Keratinocyte (primary cell): ENCODE data around the gene TMEM238. TPM values are rescaled to one million over a fixed set of nuclear protein-coding genes. Genes with fewer than 3 reads are reported as not detected.
A peak's percentile ranks its signal among the peaks of the same experiment; 100 is the strongest.
"Not testable (repeated sequence)": the region's sequence is repeated elsewhere in the genome, so short reads cannot be mapped to it uniquely, and the experiment has no call there.

Experiments used
- DNase-seq: peaks from one replicate; pipeline ENCODE4 v3.0.0-alpha.2; 2011; ENCODE audit warnings: low read depth, missing footprints, low spot score
- FAIRE-seq: peaks from 2 replicates; lab custom pipeline; 2011; peaks lifted over from hg19 to GRCh38; lab: Jason Lieb, UNC
- H2AFZ ChIP-seq: 2 replicates; pipeline ENCODE4 v1.6.0; 2012; ENCODE audit warnings: low read length, control low read depth, inconsistent platforms; ENCODE audit not compliant: control insufficient read depth
- H3K27ac ChIP-seq: 2 replicates; pipeline ENCODE4 v1.5.1; 2011; ENCODE audit warnings: low read length; ENCODE audit not compliant: control insufficient read depth, insufficient read depth
- H3K27me3 ChIP-seq: 3 replicates; pipeline ENCODE4 v1.6.0; 2011; ENCODE audit warnings: low read length; ENCODE audit not compliant: control insufficient read depth, insufficient read depth; ENCODE audit errors: extremely low read depth
- H3K36me3 ChIP-seq, 2 experiments: 2 replicates in 1 of 2; 3 replicates in 1 of 2; pipeline ENCODE4 v1.5.1; 2011; ENCODE audit warnings: low read length in 2 of 2, mild to moderate bottlenecking in 1 of 2; ENCODE audit not compliant: control insufficient read depth in 2 of 2, insufficient read depth in 2 of 2; ENCODE audit errors: extremely low read depth in 1 of 2
- H3K4me1 ChIP-seq: 3 replicates; pipeline ENCODE4 v1.5.1; 2011; ENCODE audit warnings: low read length; ENCODE audit not compliant: control insufficient read depth, insufficient read depth; ENCODE audit errors: extremely low read depth
- H3K4me2 ChIP-seq: 3 replicates; pipeline ENCODE4 v1.6.0; 2011; ENCODE audit warnings: low read depth, low read length; ENCODE audit not compliant: control insufficient read depth, insufficient read depth; ENCODE audit errors: extremely low read depth
- H3K4me3 ChIP-seq, 3 experiments: fragments of 200-600 bp in 1 of 3; sonication (generic) in 1 of 3; 2 replicates in 2 of 3; 3 replicates in 1 of 3; pipeline ENCODE4 v1.5.1; 2011 to 2016; ENCODE audit warnings: low read length in 3 of 3, mild to moderate bottlenecking in 3 of 3, control low read depth in 2 of 3, inconsistent platforms in 1 of 3, low read depth in 1 of 3, mixed read lengths in 1 of 3, mixed run types in 1 of 3, moderate library complexity in 1 of 3; ENCODE audit not compliant: control insufficient read depth in 2 of 3, insufficient read depth in 2 of 3; ENCODE audit errors: extremely low read depth in 1 of 3
- H3K79me2 ChIP-seq: 2 replicates; pipeline ENCODE4 v1.6.0; 2012; ENCODE audit warnings: low read length; ENCODE audit not compliant: control insufficient read depth, insufficient read depth
- H3K9ac ChIP-seq: 3 replicates; pipeline ENCODE4 v1.6.0; 2011; ENCODE audit warnings: low read length; ENCODE audit not compliant: control insufficient read depth, insufficient read depth; ENCODE audit errors: extremely low read depth
- H3K9me1 ChIP-seq: 3 replicates; pipeline ENCODE4 v1.6.0; 2011; ENCODE audit warnings: low read length; ENCODE audit not compliant: control insufficient read depth, insufficient read depth; ENCODE audit errors: extremely low read depth
- H3K9me3 ChIP-seq: 2 replicates; pipeline ENCODE4 v1.5.1; 2012; ENCODE audit warnings: low read depth, low read length; ENCODE audit not compliant: control insufficient read depth
- H4K20me1 ChIP-seq: 3 replicates; pipeline ENCODE4 v1.6.0; 2011; ENCODE audit warnings: low read length; ENCODE audit not compliant: control insufficient read depth, insufficient read depth; ENCODE audit errors: extremely low read depth
- EZH2 ChIP-seq: IDR thresholded peaks from one replicate; pipeline ENCODE4 v1.6.1; 2012; ENCODE audit warnings: inconsistent platforms, mild to moderate bottlenecking, low read length, moderate library complexity
- dilution Hi-C: fragments of 300-500 bp; cut with MboI; formaldehyde crosslinking; loops from one replicate; pipeline ENCODE4 v1.7.0; 2020; ENCODE audit warnings: low sequenced_read_pairs; ENCODE audit not compliant: extremely low pct_ligation_motif_present
- polyA plus RNA-seq, 5 experiments: library from polyadenylated mRNA; depleted of rRNA in 3 of 5; stranded (reverse) in 3 of 5; stranded (forward) in 1 of 5; unstranded in 1 of 5; fragments of >200 nt; gene quantifications; 1 replicate in 1 of 5; 2 replicates in 3 of 5; 3 replicates in 1 of 5; pipeline versions ENCODE4 v1.2.1 to v1.2.3, GENCODE V29; 2011 to 2012; ENCODE audit warnings: missing spikeins in 2 of 5, low read depth in 1 of 5, low replicate concordance in 1 of 5
- TF ChIP-seq, protein P1 (sequence below), 3 experiments: IDR thresholded peaks in 1 of 3; conservative IDR thresholded peaks in 1 of 3; optimal IDR thresholded peaks in 1 of 3; 2 replicates in 2 of 3; 3 replicates in 1 of 3; pipeline versions ENCODE3 to v1.5.1; 2011; ENCODE audit warnings: low read length in 3 of 3, mild to moderate bottlenecking in 3 of 3, moderate library complexity in 2 of 3, control low read depth in 1 of 3, inconsistent platforms in 1 of 3; ENCODE audit not compliant: insufficient read depth in 2 of 3; ENCODE audit errors: extremely low read depth in 1 of 3

Gene TMEM238
- polyA plus RNA-seq, 1 donor (not counting 4 experiments of a cell fraction or from before 2014, with no cell fraction given), result 0.24 TPM

DNA sequence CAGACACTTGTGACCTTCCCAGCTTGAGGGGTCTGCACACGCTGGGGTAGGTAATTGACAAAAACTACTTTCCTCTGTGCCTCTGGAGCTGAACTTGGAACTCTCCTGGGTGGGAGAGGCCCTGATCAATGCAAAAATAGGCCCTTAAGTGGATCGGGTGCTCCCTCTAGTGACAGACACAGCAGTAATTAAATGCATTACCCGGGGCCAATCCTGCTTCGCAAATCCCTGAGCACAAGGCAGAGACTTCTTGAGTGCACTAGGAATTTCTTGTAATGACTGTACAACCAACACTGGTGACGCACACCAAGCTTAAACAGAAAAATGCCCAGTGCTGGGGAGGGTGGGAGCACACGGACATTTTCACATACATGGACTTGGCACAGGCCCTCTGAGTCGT, 34.1 kb upstream of the TMEM238 start:
- H3K4me3 ChIP-seq, result no peak overlapping the region
- H3K4me2 ChIP-seq, result no peak overlapping the region
- H3K9me3 ChIP-seq, result no peaks in the 10 kb centered on the region
- dilution Hi-C loops, result no loop called here
- no peaks in the 10 kb centered on the region for H3K36me3 ChIP-seq
- H3K9ac ChIP-seq, result no peak overlapping the region
- no peaks in the 10 kb centered on the region for H3K4me1 ChIP-seq
- H3K9me1 ChIP-seq, result no peaks in the 10 kb centered on the region
- peaks cover 3% of the 10 kb centered on the region for H3K27me3 ChIP-seq
- FAIRE-seq (peak; percentile 80), DNase-seq (no peak)
- no peaks in the 10 kb centered on the region for H4K20me1 ChIP-seq
- no peaks in the 10 kb centered on the region for H3K79me2 ChIP-seq
- H2AFZ ChIP-seq, result no peak overlapping the region
- no peak overlapping the region for H3K27ac ChIP-seq
- TF ChIP-seq EZH2, result no peak
- TF ChIP-seq, protein P1, sequence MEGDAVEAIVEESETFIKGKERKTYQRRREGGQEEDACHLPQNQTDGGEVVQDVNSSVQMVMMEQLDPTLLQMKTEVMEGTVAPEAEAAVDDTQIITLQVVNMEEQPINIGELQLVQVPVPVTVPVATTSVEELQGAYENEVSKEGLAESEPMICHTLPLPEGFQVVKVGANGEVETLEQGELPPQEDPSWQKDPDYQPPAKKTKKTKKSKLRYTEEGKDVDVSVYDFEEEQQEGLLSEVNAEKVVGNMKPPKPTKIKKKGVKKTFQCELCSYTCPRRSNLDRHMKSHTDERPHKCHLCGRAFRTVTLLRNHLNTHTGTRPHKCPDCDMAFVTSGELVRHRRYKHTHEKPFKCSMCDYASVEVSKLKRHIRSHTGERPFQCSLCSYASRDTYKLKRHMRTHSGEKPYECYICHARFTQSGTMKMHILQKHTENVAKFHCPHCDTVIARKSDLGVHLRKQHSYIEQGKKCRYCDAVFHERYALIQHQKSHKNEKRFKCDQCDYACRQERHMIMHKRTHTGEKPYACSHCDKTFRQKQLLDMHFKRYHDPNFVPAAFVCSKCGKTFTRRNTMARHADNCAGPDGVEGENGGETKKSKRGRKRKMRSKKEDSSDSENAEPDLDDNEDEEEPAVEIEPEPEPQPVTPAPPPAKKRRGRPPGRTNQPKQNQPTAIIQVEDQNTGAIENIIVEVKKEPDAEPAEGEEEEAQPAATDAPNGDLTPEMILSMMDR (optimal IDR thresholded peaks at IDR 0.05 in 1 of 3, IDR thresholded peaks at IDR 0.05 in 1 of 3, conservative IDR thresholded peaks at IDR 0.05 in 1 of 3; ENCODE audit: extremely low read depth in 1 of 3, insufficient read depth in 2 of 3, low read length in 3 of 3), result peak; percentile 66 to 89 (median 79)

DNA sequence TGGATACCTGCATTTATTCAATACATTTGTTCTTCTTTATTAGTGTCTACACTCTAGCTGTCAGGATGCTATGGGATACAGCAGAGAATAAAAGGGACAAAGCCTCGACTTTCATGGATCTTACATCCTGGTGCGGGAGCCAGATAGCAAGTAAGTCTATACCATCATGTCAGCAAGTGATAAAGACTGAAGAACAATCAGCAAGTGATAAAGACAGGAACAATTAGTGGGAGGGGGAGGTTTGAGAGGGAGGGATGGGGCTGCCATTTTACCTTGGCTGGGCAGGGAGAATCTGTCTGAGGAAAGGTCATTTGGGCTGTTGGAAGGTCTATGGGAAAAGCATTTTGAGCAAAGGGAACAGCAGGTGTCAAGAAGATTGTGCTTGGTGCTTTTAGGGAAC, 26.1 kb upstream of the TMEM238 start:
- TF ChIP-seq, protein P1 (optimal IDR thresholded peaks at IDR 0.05 in 1 of 3, IDR thresholded peaks at IDR 0.05 in 1 of 3, conservative IDR thresholded peaks at IDR 0.05 in 1 of 3; ENCODE audit: extremely low read depth in 1 of 3, insufficient read depth in 2 of 3, low read length in 3 of 3), result no peak
- TF ChIP-seq EZH2, result no peak
- H3K27me3 ChIP-seq, result no peaks in the 10 kb centered on the region
- H3K27ac ChIP-seq, result no peak overlapping the region
- H3K4me2 ChIP-seq, result no peak overlapping the region
- H3K4me3 ChIP-seq, result no peak overlapping the region
- FAIRE-seq (no peak), DNase-seq (no peak)
- peaks cover 22% of the 10 kb centered on the region for H3K79me2 ChIP-seq
- H3K9me1 ChIP-seq, result no peaks in the 10 kb centered on the region
- no peak overlapping the region for H3K9ac ChIP-seq
- no peaks in the 10 kb centered on the region for H3K9me3 ChIP-seq
- H3K4me1 ChIP-seq, result peaks cover 20% of the 10 kb centered on the region
- H2AFZ ChIP-seq, result no peak overlapping the region
- H4K20me1 ChIP-seq, result peaks cover 12% of the 10 kb centered on the region
- dilution Hi-C loops, result no loop called here
- H3K36me3 ChIP-seq, result peaks cover 5 to 16% of the 10 kb centered on the region in 2 experiments

DNA sequence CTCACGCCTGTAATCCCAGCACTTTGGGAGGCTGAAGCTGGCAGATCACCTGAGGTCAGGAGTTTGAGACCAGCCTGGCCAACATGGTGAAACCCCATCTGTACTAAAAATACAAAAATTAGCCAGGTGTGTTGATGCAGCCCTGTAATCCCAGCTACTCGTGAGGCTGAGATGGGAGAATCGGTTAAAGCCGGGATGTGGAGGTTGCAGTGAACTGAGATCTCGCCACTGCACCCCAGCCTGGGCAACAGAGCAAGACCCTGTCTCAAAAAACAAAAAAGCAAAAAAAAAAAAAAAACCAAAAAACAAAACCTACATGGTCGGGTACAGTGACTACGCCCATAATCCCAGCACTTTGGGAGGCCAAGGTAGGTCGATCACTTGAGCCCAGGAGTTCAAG, 25.1 kb upstream of the TMEM238 start:
- dilution Hi-C loops, DNase-seq: not testable (repeated sequence)

More for the DNA sequence above, 25.1 kb upstream of the TMEM238 start:
- not testable (repeated sequence) for H3K4me3 ChIP-seq, H3K4me2 ChIP-seq, H3K9ac ChIP-seq, H3K9me1 ChIP-seq, H2AFZ ChIP-seq, FAIRE-seq, H3K27me3 ChIP-seq, H3K27ac ChIP-seq, H3K9me3 ChIP-seq
- Histone ChIP-seq H4K20me1 (peaks cover 12% of the 10 kb centered on the region), H3K79me2 (peaks cover 28% of the 10 kb centered on the region), H3K4me1 (peaks cover 20% of the 10 kb centered on the region), H3K36me3 (peaks cover 8 to 16% of the 10 kb centered on the region in 2 experiments)
